GM18520 (cell line): Measurements from ENCODE around the gene DHRS3.

ENCODE experiments used
- ATAC-seq: cut with Tn5 transposase; IDR thresholded peaks from one replicate; pipeline ENCODE4 v1.9.1; 2021; ENCODE audit not compliant: unreplicated experiment

DHRS3 gene

GRCh38 chr1:12617511-12617900 is 504 bp downstream of the DHRS3 start:
- no peak for ATAC-seq

- no peak for ATAC-seq
Measured at GRCh38 chr1:12616709-12617373, 1.2 kb downstream of the DHRS3 start.

- ATAC-seq, result no peak
Measured at GRCh38 chr1:12615865-12616708, 1.9 kb downstream of the DHRS3 start.

- ATAC-seq, result no peak
Measured at GRCh38 chr1:12615159-12615864, 2.7 kb downstream of the DHRS3 start.

GRCh38 chr1:12614402-12615158 is 3.4 kb downstream of the DHRS3 start:
- ATAC-seq, result no peak

- no peak for ATAC-seq
Measured at GRCh38 chr1:12613180-12613579, 4.8 kb downstream of the DHRS3 start.

GRCh38 chr1:12610941-12611340 is 7.1 kb downstream of the DHRS3 start:
- ATAC-seq, result no peak

- ATAC-seq, result no peak
Measured at GRCh38 chr1:12610305-12610935, 7.6 kb downstream of the DHRS3 start.

GRCh38 chr1:12609469-12610003 is 8.5 kb downstream of the DHRS3 start:
- no peak for ATAC-seq

GRCh38 chr1:12608311-12608957 is 9.6 kb downstream of the DHRS3 start:
- ATAC-seq, result no peak

- no peak for ATAC-seq
Measured at GRCh38 chr1:12607263-12607662, 10.7 kb downstream of the DHRS3 start.

GRCh38 chr1:12604986-12605385 is 13.0 kb downstream of the DHRS3 start:
- no peak for ATAC-seq

GRCh38 chr1:12604114-12604874 is 13.7 kb downstream of the DHRS3 start:
- no peak for ATAC-seq

- ATAC-seq, result no peak
Measured at GRCh38 chr1:12603224-12603623, 14.8 kb downstream of the DHRS3 start.

GRCh38 chr1:12602659-12603024 is 15.4 kb downstream of the DHRS3 start:
- no peak for ATAC-seq

GRCh38 chr1:12601700-12602658 is 16.0 kb downstream of the DHRS3 start:
- ATAC-seq, result no peak

- no peak for ATAC-seq
Measured at GRCh38 chr1:12600880-12601633, 17.0 kb downstream of the DHRS3 start.
